Measurements from ENCODE around the gene CENPM. TPM values are rescaled to one million over a fixed set of nuclear protein-coding genes. Genes with fewer than 3 reads are reported as not detected.

Gene CENPM
- polyA plus RNA-seq, 1 donor from 2014 or later = 2.1 TPM

GRCh38 chr22:41929418-41929810 lies 17.5 kb downstream of the CENPM start:
- H3K9me3 ChIP-seq (ENCODE audit: low read length) = no peaks in the 10 kb centered on the region
- TF ChIP-seq CTCF (IDR thresholded peaks at IDR 0.05; ENCODE audit: poor library complexity, severe bottlenecking) (no peak), MXI1 (conservative IDR thresholded peaks at IDR 0.05; ENCODE audit: poor library complexity, severe bottlenecking) (no peak), EZH2 (IDR thresholded peaks at IDR 0.05; ENCODE audit: borderline replicate concordance, insufficient read depth, low read length, poor library complexity, severe bottlenecking) (no peak), SMC3 (conservative IDR thresholded peaks at IDR 0.05; ENCODE audit: poor library complexity) (no peak), POLR2AphosphoS5 (IDR thresholded peaks at IDR 0.05) (no peak), TAF1 (IDR thresholded peaks at IDR 0.05; ENCODE audit: low read depth) (no peak), RAD21 (conservative IDR thresholded peaks at IDR 0.05) (no peak), REST (IDR thresholded peaks at IDR 0.05; ENCODE audit: borderline replicate concordance) (no peak), EP300 (conservative IDR thresholded peaks at IDR 0.05; ENCODE audit: poor library complexity, severe bottlenecking) (no peak)

GRCh38 chr22:41928593-41929417 lies 18.1 kb downstream of the CENPM start:
- H3K27me3 ChIP-seq (ENCODE audit: insufficient read depth, low read depth, low read length) = peaks cover 20% of the 10 kb centered on the region
- no peak overlapping the region for H3K27ac ChIP-seq (ENCODE audit: low read length)
- no peak overlapping the region for H2AFZ ChIP-seq (ENCODE audit: low read depth, low read length)
- H3K9ac ChIP-seq (ENCODE audit: low read length) = no peak overlapping the region
- no peaks in the 10 kb centered on the region for H3K36me3 ChIP-seq (ENCODE audit: insufficient read depth, low read length)
- no peak overlapping the region for H3K4me3 ChIP-seq (ENCODE audit: low read length)
- H4K20me1 ChIP-seq (ENCODE audit: insufficient read depth) = no peaks in the 10 kb centered on the region
- no peaks in the 10 kb centered on the region for H3K9me2 ChIP-seq (ENCODE audit: insufficient read depth, low read length)
- H3K4me2 ChIP-seq (ENCODE audit: low read length) = no peak overlapping the region
- H3K79me2 ChIP-seq (replicated peaks; ENCODE audit: insufficient read depth, low read length) = no peaks in the 10 kb centered on the region
- H3F3A ChIP-seq (ENCODE audit: insufficient read depth, low read length, poor library complexity, severe bottlenecking) = no peaks in the 10 kb centered on the region
- no peaks in the 10 kb centered on the region for H3K9me3 ChIP-seq (ENCODE audit: low read length)
- no peak for TF ChIP-seq SMC3 (conservative IDR thresholded peaks at IDR 0.05; ENCODE audit: poor library complexity)
- no peak for TF ChIP-seq RAD21 (conservative IDR thresholded peaks at IDR 0.05)
- no peak for TF ChIP-seq CTCF (IDR thresholded peaks at IDR 0.05; ENCODE audit: poor library complexity, severe bottlenecking)
- TF ChIP-seq REST (IDR thresholded peaks at IDR 0.05; ENCODE audit: borderline replicate concordance) = no peak
- TF ChIP-seq EP300 (conservative IDR thresholded peaks at IDR 0.05; ENCODE audit: poor library complexity, severe bottlenecking) = no peak
- no peak for TF ChIP-seq EZH2 (IDR thresholded peaks at IDR 0.05; ENCODE audit: borderline replicate concordance, insufficient read depth, low read length, poor library complexity, severe bottlenecking)
- no peak for TF ChIP-seq POLR2AphosphoS5 (IDR thresholded peaks at IDR 0.05)
- no peak for TF ChIP-seq TAF1 (IDR thresholded peaks at IDR 0.05; ENCODE audit: low read depth)
- TF ChIP-seq MXI1 (conservative IDR thresholded peaks at IDR 0.05; ENCODE audit: poor library complexity, severe bottlenecking) = no peak

More at GRCh38 chr22:41929418-41929810, 17.5 kb downstream of the CENPM start:
- Histone ChIP-seq H3K9me2 (ENCODE audit: insufficient read depth, low read length) (no peaks in the 10 kb centered on the region), H2AFZ (ENCODE audit: low read depth, low read length) (no peak overlapping the region), H3K79me2 (replicated peaks; ENCODE audit: insufficient read depth, low read length) (no peaks in the 10 kb centered on the region), H3K27ac (ENCODE audit: low read length) (no peak overlapping the region), H3K36me3 (ENCODE audit: insufficient read depth, low read length) (no peaks in the 10 kb centered on the region), H3K4me2 (ENCODE audit: low read length) (no peak overlapping the region), H3F3A (ENCODE audit: insufficient read depth, low read length, poor library complexity, severe bottlenecking) (no peaks in the 10 kb centered on the region), H3K4me3 (ENCODE audit: low read length) (no peak overlapping the region), H3K27me3 (ENCODE audit: insufficient read depth, low read depth, low read length) (peaks cover 20% of the 10 kb centered on the region), H4K20me1 (ENCODE audit: insufficient read depth) (no peaks in the 10 kb centered on the region), H3K9ac (ENCODE audit: low read length) (no peak overlapping the region)

All from neural cell (in vitro differentiated cells).